ENCODE measurements around the gene JAK1. TPM values are rescaled to one million over a fixed set of nuclear protein-coding genes. Genes with fewer than 3 reads are reported as not detected.
A peak's percentile ranks its signal among the peaks of the same experiment; 100 is the strongest.

JAK1 gene
- total RNA-seq, 1 donor from 2014 or later, result 55.8 TPM

GRCh38 chr1:64906447-64906846, 59.9 kb downstream of the JAK1 start:
- FAIRE-seq (no peak), DNase-seq (ENCODE audit: low read depth) (peak; percentile 61)
- Histone ChIP-seq H3K27me3 (ENCODE audit: control insufficient read depth, insufficient read depth, low read length) (no peaks in the 10 kb centered on the region), H3K4me3 (ENCODE audit: low read depth, low read length) (no peak overlapping the region), H3K36me3 (ENCODE audit: control insufficient read depth, insufficient read depth, low read length) (no peaks in the 10 kb centered on the region)
- no peak for TF ChIP-seq CTCF (IDR thresholded peaks at IDR 0.05; ENCODE audit: insufficient read depth, low read length, severe bottlenecking)

GRCh38 chr1:64903593-64903992, 62.8 kb downstream of the JAK1 start:
- Histone ChIP-seq H3K4me3 (ENCODE audit: low read depth, low read length) (no peak overlapping the region), H3K27me3 (ENCODE audit: control insufficient read depth, insufficient read depth, low read length) (no peaks in the 10 kb centered on the region), H3K36me3 (ENCODE audit: control insufficient read depth, insufficient read depth, low read length) (no peaks in the 10 kb centered on the region)
- FAIRE-seq (no peak), DNase-seq (ENCODE audit: low read depth) (no peak)
- no peak for TF ChIP-seq CTCF (IDR thresholded peaks at IDR 0.05; ENCODE audit: insufficient read depth, low read length, severe bottlenecking)

GRCh38 chr1:64901663-64902062, 64.7 kb downstream of the JAK1 start:
- H3K27me3 ChIP-seq (ENCODE audit: control insufficient read depth, insufficient read depth, low read length), result no peaks in the 10 kb centered on the region
- no peak for FAIRE-seq
- H3K36me3 ChIP-seq (ENCODE audit: control insufficient read depth, insufficient read depth, low read length), result no peaks in the 10 kb centered on the region
- DNase-seq (ENCODE audit: low read depth), result peak; percentile 76
- TF ChIP-seq CTCF (IDR thresholded peaks at IDR 0.05; ENCODE audit: insufficient read depth, low read length, severe bottlenecking), result no peak
- no peak overlapping the region for H3K4me3 ChIP-seq (ENCODE audit: low read depth, low read length)

GRCh38 chr1:64900916-64901315, 65.4 kb downstream of the JAK1 start:
- FAIRE-seq, result no peak
- H3K27me3 ChIP-seq (ENCODE audit: control insufficient read depth, insufficient read depth, low read length), result no peaks in the 10 kb centered on the region
- DNase-seq (ENCODE audit: low read depth), result no peak
- H3K36me3 ChIP-seq (ENCODE audit: control insufficient read depth, insufficient read depth, low read length), result no peaks in the 10 kb centered on the region
- H3K4me3 ChIP-seq (ENCODE audit: low read depth, low read length), result no peak overlapping the region
- TF ChIP-seq CTCF (IDR thresholded peaks at IDR 0.05; ENCODE audit: insufficient read depth, low read length, severe bottlenecking), result no peak

GRCh38 chr1:64898107-64898861, 68.1 kb downstream of the JAK1 start:
- peak; percentile 95 for DNase-seq (ENCODE audit: low read depth)
- H3K27me3 ChIP-seq (ENCODE audit: control insufficient read depth, insufficient read depth, low read length), result no peaks in the 10 kb centered on the region
- TF ChIP-seq CTCF (IDR thresholded peaks at IDR 0.05; ENCODE audit: insufficient read depth, low read length, severe bottlenecking), result no peak
- H3K36me3 ChIP-seq (ENCODE audit: control insufficient read depth, insufficient read depth, low read length), result no peaks in the 10 kb centered on the region
- FAIRE-seq, result no peak
- no peak overlapping the region for H3K4me3 ChIP-seq (ENCODE audit: low read depth, low read length)

- H3K4me3 ChIP-seq (ENCODE audit: low read depth, low read length), result no peak overlapping the region
- H3K36me3 ChIP-seq (ENCODE audit: control insufficient read depth, insufficient read depth, low read length), result no peaks in the 10 kb centered on the region
- H3K27me3 ChIP-seq (ENCODE audit: control insufficient read depth, insufficient read depth, low read length), result no peaks in the 10 kb centered on the region
- DNase-seq (ENCODE audit: low read depth) (peak; percentile 8), FAIRE-seq (no peak)
- TF ChIP-seq CTCF (IDR thresholded peaks at IDR 0.05; ENCODE audit: insufficient read depth, low read length, severe bottlenecking), result no peak
Observed at GRCh38 chr1:64896551-64896950, 69.8 kb downstream of the JAK1 start.

All from bronchial epithelial cell (primary cell).